ENCODE measurements around the gene CNDP2.

GRCh38 chr18:74546751-74547530 lies 50.8 kb downstream of the CNDP2 start:
- TF ChIP-seq CTCF (IDR thresholded peaks at IDR 0.05): no peak
- TF ChIP-seq POLR2A (IDR thresholded peaks at IDR 0.05): no peak

Data from adrenal gland (tissue), 5 donors.